Neuron (in vitro differentiated cells): ENCODE measurements around the gene HDAC6.
"Not testable (repeated sequence)": the region's sequence is repeated elsewhere in the genome, so short reads cannot be mapped to it uniquely, and the experiment has no call there.

Source experiments
- H2AFZ ChIP-seq: one replicate; pipeline ENCODE4 v1.6.1; 2013; ENCODE audit warnings: low read depth, mild to moderate bottlenecking, inconsistent platforms, low read length, moderate library complexity
- H3K27me3 ChIP-seq: one replicate; pipeline ENCODE4 v1.6.1; 2013; ENCODE audit warnings: low read length; ENCODE audit not compliant: insufficient read depth
- H3K36me3 ChIP-seq: one replicate; pipeline ENCODE4 v1.6.1; 2013; ENCODE audit warnings: low read length; ENCODE audit not compliant: insufficient read depth
- H3K4me1 ChIP-seq: one replicate; pipeline ENCODE4 v1.6.1; 2013; ENCODE audit warnings: low read length; ENCODE audit not compliant: insufficient read depth
- H3K4me3 ChIP-seq: 2 replicates; pipeline ENCODE4 v1.5.1; 2013; ENCODE audit warnings: mild to moderate bottlenecking, low read length, moderate library complexity
- H3K9me3 ChIP-seq: one replicate; pipeline ENCODE4 v1.6.1; 2013; ENCODE audit warnings: low read length

Gene HDAC6

GRCh38 chrX:48818866-48819265 lies 17.0 kb downstream of the HDAC6 start:
- Histone ChIP-seq H3K4me3 (no peak overlapping the region), H3K36me3 (peaks cover 35% of the 10 kb centered on the region), H3K4me1 (no peaks in the 10 kb centered on the region), H2AFZ (no peak overlapping the region), H3K27me3 (no peaks in the 10 kb centered on the region), H3K9me3 (no peaks in the 10 kb centered on the region)

DNA sequence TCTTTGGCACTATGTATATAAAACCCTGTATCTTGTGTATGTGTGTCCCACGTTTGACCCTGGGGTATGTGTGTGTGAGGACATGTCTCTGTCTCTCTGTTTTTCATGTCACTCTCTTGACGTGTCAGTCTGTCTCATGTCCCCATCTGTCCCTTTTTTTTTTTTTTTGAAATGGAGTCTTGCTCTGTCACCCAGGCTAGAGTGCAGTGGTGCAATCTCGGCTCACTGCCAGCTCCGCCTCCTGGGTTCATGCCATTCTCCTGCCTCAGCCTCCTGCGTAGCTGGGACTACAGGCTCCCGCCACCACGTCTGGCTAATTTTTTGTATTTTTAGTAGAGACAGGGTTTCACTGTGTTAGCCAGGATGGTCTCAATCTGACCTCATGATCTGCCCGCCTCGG lies 17.5 kb downstream of the HDAC6 start:
- not testable (repeated sequence) for H3K4me3 ChIP-seq, H3K9me3 ChIP-seq, H2AFZ ChIP-seq, H3K4me1 ChIP-seq, H3K27me3 ChIP-seq
- H3K36me3 ChIP-seq: peaks cover 35% of the 10 kb centered on the region

- Histone ChIP-seq H3K4me1 (no peaks in the 10 kb centered on the region), H3K36me3 (peaks cover 36% of the 10 kb centered on the region), H2AFZ (no peak overlapping the region), H3K9me3 (peaks cover 7% of the 10 kb centered on the region), H3K4me3 (no peak overlapping the region), H3K27me3 (no peaks in the 10 kb centered on the region)
These were observed 21.2 kb downstream of the HDAC6 start for GRCh38 chrX:48823053-48823452.

DNA sequence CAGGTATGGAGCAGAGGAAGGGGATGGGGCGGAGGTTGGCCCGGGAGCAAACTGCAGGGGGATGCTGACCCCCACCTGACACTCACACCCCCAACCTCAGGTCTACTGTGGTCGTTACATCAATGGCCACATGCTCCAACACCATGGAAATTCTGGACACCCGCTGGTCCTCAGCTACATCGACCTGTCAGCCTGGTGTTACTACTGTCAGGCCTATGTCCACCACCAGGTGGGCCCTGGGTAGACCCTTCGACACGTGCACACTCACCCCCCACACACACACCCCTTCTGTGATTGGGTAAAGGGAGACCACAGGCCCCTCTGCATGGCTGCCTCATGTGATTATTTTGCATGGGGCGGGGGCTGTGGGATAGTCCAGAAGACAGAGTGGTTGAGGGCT lies 22.2 kb downstream of the HDAC6 start:
- no peak overlapping the region for H2AFZ ChIP-seq
- peaks cover 31% of the 10 kb centered on the region for H3K36me3 ChIP-seq
- no peak overlapping the region for H3K4me3 ChIP-seq
- H3K9me3 ChIP-seq: peaks cover 7% of the 10 kb centered on the region
- no peaks in the 10 kb centered on the region for H3K27me3 ChIP-seq
- no peaks in the 10 kb centered on the region for H3K4me1 ChIP-seq

- Histone ChIP-seq H3K4me3 (no peak within 1 kb of the TSS), H3K27me3 (no peaks in the 10 kb centered on the region), H3K36me3 (peaks cover 22% of the 10 kb centered on the region), H3K9me3 (peaks cover 7% of the 10 kb centered on the region), H3K4me1 (no peaks in the 10 kb centered on the region), H2AFZ (no peak within 1 kb of the TSS)
These were observed 24.4 kb downstream of the HDAC6 start, which contains the start of gene ERAS for GRCh38 chrX:48826135-48826875. TSS of gene ERAS (plus strand) at chrX:48826513. CDS start at chrX:48829124, 2,611 bp downstream.

DNA sequence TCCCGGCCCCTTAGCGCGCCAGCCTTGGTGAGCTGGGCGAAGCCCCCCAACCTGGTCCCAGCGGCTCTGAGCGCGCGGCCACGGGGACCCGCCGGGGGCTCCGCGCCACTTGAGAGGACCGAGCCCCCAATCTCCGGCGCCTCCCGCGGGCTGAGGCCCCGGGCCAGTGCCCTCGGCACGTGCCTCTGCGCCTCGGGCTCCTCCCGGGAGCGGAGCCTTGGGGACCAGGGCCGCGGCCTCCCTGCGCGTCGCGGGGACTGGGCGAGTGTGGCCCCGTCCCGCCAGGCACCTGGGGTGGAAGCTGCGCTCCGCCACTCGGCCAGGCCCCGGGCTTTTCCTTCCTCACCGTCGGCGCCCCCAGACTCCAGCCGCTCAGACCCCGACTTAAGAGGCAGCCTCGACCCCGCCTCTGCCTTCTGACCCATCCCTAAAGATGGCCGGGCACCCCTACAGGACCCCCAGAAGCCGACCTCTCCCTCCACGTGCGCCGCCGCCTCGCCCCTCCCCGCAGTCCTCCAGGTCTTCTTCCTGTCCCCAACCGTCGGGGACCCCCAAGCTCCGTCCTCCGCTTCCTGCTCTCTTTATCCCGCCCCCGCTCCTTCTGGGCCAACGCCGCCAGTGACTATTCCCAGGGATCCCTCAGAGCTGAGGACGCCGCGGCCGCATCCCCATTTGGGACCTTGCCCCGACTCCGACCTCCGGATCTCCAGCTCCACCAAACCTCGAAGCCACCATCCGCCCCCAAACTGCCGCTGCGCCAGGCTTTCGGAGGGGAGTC lies 25.2 kb downstream of the HDAC6 start:
- Histone ChIP-seq H2AFZ (no peak overlapping the region), H3K4me3 (no peak overlapping the region), H3K36me3 (peaks cover 21% of the 10 kb centered on the region), H3K27me3 (no peaks in the 10 kb centered on the region), H3K4me1 (no peaks in the 10 kb centered on the region), H3K9me3 (peaks cover 7% of the 10 kb centered on the region)

DNA sequence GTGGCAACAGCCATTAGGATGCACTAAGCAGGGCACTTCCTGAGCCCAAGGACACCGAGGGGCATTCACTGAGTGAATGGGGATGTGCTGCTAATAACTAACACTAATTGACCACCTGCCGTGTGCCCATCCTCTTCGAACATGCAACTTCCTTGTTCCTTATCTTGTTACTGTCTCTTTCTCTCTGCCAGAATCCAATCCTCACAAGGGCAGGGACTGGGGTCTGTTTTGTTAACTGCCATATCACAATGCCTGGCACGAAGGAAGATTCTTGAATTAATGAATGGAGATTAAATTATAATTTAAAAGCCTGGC lies 25.7 kb downstream of the HDAC6 start:
- Histone ChIP-seq H3K4me3 (no peak overlapping the region), H2AFZ (no peak overlapping the region), H3K36me3 (peaks cover 18% of the 10 kb centered on the region), H3K27me3 (no peaks in the 10 kb centered on the region), H3K4me1 (no peaks in the 10 kb centered on the region), H3K9me3 (peaks cover 7% of the 10 kb centered on the region)

- H3K9me3 ChIP-seq: peaks cover 7% of the 10 kb centered on the region
- H2AFZ ChIP-seq: no peak overlapping the region
- no peak overlapping the region for H3K4me3 ChIP-seq
- peaks cover 11% of the 10 kb centered on the region for H3K36me3 ChIP-seq
- H3K4me1 ChIP-seq: no peaks in the 10 kb centered on the region
- no peaks in the 10 kb centered on the region for H3K27me3 ChIP-seq
These were observed 27.3 kb downstream of the HDAC6 start for GRCh38 chrX:48829016-48829735.

- no peak overlapping the region for H2AFZ ChIP-seq
- no peaks in the 10 kb centered on the region for H3K27me3 ChIP-seq
- no peak overlapping the region for H3K4me3 ChIP-seq
- peaks cover 6% of the 10 kb centered on the region for H3K4me1 ChIP-seq
- H3K9me3 ChIP-seq: no peaks in the 10 kb centered on the region
- H3K36me3 ChIP-seq: no peaks in the 10 kb centered on the region
These were observed 29.5 kb downstream of the HDAC6 start for GRCh38 chrX:48831136-48831908.

DNA sequence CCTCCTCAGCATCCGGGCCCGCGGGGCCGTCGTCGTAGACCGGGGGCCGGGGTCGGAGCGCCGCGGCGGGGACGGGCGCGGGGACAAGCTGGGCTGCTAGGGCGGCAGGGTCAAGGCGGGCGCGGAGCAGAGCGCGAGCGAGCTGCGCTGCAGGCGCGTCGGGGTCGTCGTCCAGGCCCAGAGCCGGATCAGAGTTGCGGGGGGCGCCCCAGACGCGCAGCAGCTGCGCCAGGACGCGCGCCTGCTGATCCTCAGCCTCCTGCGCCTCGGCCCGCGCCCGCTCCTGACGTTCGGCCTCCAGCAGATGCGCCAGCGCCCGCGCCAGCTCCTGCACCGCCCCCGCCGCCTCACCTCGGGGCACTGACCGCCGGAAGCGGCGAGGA lies 30.0 kb downstream of the HDAC6 start:
- H2AFZ ChIP-seq: no peak overlapping the region
- no peak overlapping the region for H3K4me3 ChIP-seq
- H3K9me3 ChIP-seq: no peaks in the 10 kb centered on the region
- H3K36me3 ChIP-seq: no peaks in the 10 kb centered on the region
- no peaks in the 10 kb centered on the region for H3K27me3 ChIP-seq
- H3K4me1 ChIP-seq: peaks cover 6% of the 10 kb centered on the region

- peaks cover 6% of the 10 kb centered on the region for H3K4me1 ChIP-seq
- H3K9me3 ChIP-seq: no peaks in the 10 kb centered on the region
- H3K36me3 ChIP-seq: no peaks in the 10 kb centered on the region
- H3K4me3 ChIP-seq: peak overlapping the region; percentile 49
- no peaks in the 10 kb centered on the region for H3K27me3 ChIP-seq
- no peak overlapping the region for H2AFZ ChIP-seq
These were observed 31.8 kb downstream of the HDAC6 start for GRCh38 chrX:48833542-48834138.

GRCh38 chrX:48834383-48834709 lies 32.5 kb downstream of the HDAC6 start:
- Histone ChIP-seq H3K36me3 (no peaks in the 10 kb centered on the region), H2AFZ (no peak overlapping the region), H3K27me3 (no peaks in the 10 kb centered on the region), H3K4me1 (peaks cover 6% of the 10 kb centered on the region), H3K4me3 (peak overlapping the region; percentile 49), H3K9me3 (no peaks in the 10 kb centered on the region)
